A549 (cell line): ENCODE data around the gene PITX3. TPM values are rescaled to one million over a fixed set of nuclear protein-coding genes. Genes with fewer than 3 reads are reported as not detected.

Experiments used
- ATAC-seq, 2 experiments: fragments of 200-7000 bp in 1 of 2; fragments of >200 bp in 1 of 2; cut with Nextera tagmentation in 1 of 2; cut with Tn5 transposase in 1 of 2; 3 replicates each; pipeline versions ENCODE4 v1.8.0 to v1.9.1; 2018 to 2020; ENCODE audit warnings: mild to moderate bottlenecking in 1 of 2, moderate library complexity in 1 of 2
- CTCF ChIA-PET: fragments of 300-600 bp; sonication (Branson Sonifier 250); formaldehyde crosslinking; extraction: SDS; loops from one replicate; lab custom pipeline; 2021; ENCODE audit warnings: antibody characterized with exemption, inconsistent platforms; lab: Yijun Ruan, JAX
- POLR2A ChIA-PET: fragments of 350-600 bp; formaldehyde crosslinking; extraction: SDS; loops from one replicate; lab custom pipeline; 2021; ENCODE audit warnings: antibody characterized with exemption, inconsistent platforms; lab: Yijun Ruan, JAX
- DNase-seq, 2 experiments: peaks; one replicate each; pipeline versions ENCODE4 v3.0.0 to v3.0.0-alpha.2; 2011 to 2016; ENCODE audit warnings: low read depth in 1 of 2, low spot score in 1 of 2
- FAIRE-seq: peaks from 2 replicates; lab custom pipeline; 2011; peaks lifted over from hg19 to GRCh38; lab: Jason Lieb, UNC
- H3K27ac ChIP-seq, 2 experiments: fragments of >200 bp; sonication (Bioruptor Twin); formaldehyde crosslinking; 3 replicates each; pipeline ENCODE4 v1.5.1; 2016 to 2017
- H3K4me1 ChIP-seq: fragments of >200 bp; sonication (Bioruptor Twin); formaldehyde crosslinking; 3 replicates; pipeline ENCODE4 v1.6.1; 2016
- H3K4me2 ChIP-seq: fragments of >200 bp; sonication (Bioruptor Twin); formaldehyde crosslinking; 3 replicates; pipeline ENCODE4 v1.6.1; 2016
- H3K4me3 ChIP-seq: fragments of >200 bp; sonication (Bioruptor Twin); formaldehyde crosslinking; 3 replicates; pipeline ENCODE4 v1.5.1; 2016
- H3K9me3 ChIP-seq: fragments of >200 bp; sonication (Bioruptor Twin); formaldehyde crosslinking; 3 replicates; pipeline ENCODE4 v1.6.1; 2016
- BHLHE40 ChIP-seq: IDR thresholded peaks from 2 replicates; pipeline ENCODE4 v1.6.1; 2012; ENCODE audit warnings: low read depth, low read length, inconsistent platforms
- CBX8 ChIP-seq: fragments of 200-600 bp; sonication (generic); IDR thresholded peaks from 2 replicates; pipeline ENCODE4 v1.6.1; 2016
- CHD2 ChIP-seq: fragments of 150-350 bp; IDR thresholded peaks from 2 replicates; pipeline ENCODE4 v1.6.1; 2014; ENCODE audit warnings: low read length; ENCODE audit not compliant: partially characterized antibody
- CHD4 ChIP-seq: fragments of 200-600 bp; sonication (generic); IDR thresholded peaks from 2 replicates; pipeline ENCODE4 v1.6.1; 2016; ENCODE audit warnings: antibody characterized with exemption, mild to moderate bottlenecking, borderline replicate concordance
- E2F6 ChIP-seq: IDR thresholded peaks from 2 replicates; pipeline ENCODE4 v1.6.1; 2012; ENCODE audit warnings: low read depth, borderline replicate concordance
- EHF ChIP-seq: fragments of 250-450 bp; sonication (Bioruptor Pico); IDR thresholded peaks from 2 replicates; pipeline ENCODE4 v1.5.0; 2020; ENCODE audit warnings: mild to moderate bottlenecking
- EHMT2 ChIP-seq: fragments of 200-600 bp; sonication (generic); IDR thresholded peaks from 2 replicates; pipeline ENCODE4 v1.6.1; 2016; ENCODE audit warnings: antibody characterized with exemption, low read depth, mild to moderate bottlenecking, moderate library complexity
- EP300 ChIP-seq, 2 experiments: fragments of >200 bp; sonication (Bioruptor Twin); formaldehyde crosslinking; IDR thresholded peaks; 2 replicates in 1 of 2; 3 replicates in 1 of 2; pipeline ENCODE4 v1.6.1; 2016 to 2017
- ESRRA ChIP-seq: fragments of 150-350 bp; IDR thresholded peaks from 2 replicates; pipeline ENCODE4 v1.6.1; 2014; ENCODE audit warnings: mild to moderate bottlenecking, low read length, borderline replicate concordance
- HES2 ChIP-seq: fragments of >200 bp; sonication (Bioruptor Twin); formaldehyde crosslinking; IDR thresholded peaks from 2 replicates; pipeline ENCODE4 v1.6.1; 2016
- HOXB13 ChIP-seq: fragments of 250-450 bp; sonication (Bioruptor Pico); IDR thresholded peaks from 2 replicates; pipeline ENCODE4 v1.5.0; 2020; ENCODE audit warnings: low read depth, mild to moderate bottlenecking, moderate library complexity
- JUN ChIP-seq, 2 experiments: fragments of >200 bp; sonication (Bioruptor Twin); formaldehyde crosslinking; IDR thresholded peaks; 2 replicates in 1 of 2; 3 replicates in 1 of 2; pipeline ENCODE4 v1.6.1; 2016 to 2017
- JUNB ChIP-seq: fragments of >200 bp; sonication (Bioruptor Twin); formaldehyde crosslinking; IDR thresholded peaks from 2 replicates; pipeline ENCODE4 v1.6.1; 2016
- KDM1A ChIP-seq: fragments of 200-600 bp; sonication (generic); IDR thresholded peaks from 2 replicates; pipeline ENCODE4 v1.6.1; 2016; ENCODE audit warnings: low read depth, mild to moderate bottlenecking
- KDM5A ChIP-seq: fragments of 200-600 bp; sonication (generic); IDR thresholded peaks from 2 replicates; pipeline ENCODE4 v1.6.1; 2016; ENCODE audit warnings: antibody characterized with exemption, mild to moderate bottlenecking
- MAFK ChIP-seq: fragments of 450-650 bp; IDR thresholded peaks from 2 replicates; pipeline ENCODE4 v1.6.1; 2014; ENCODE audit not compliant: partially characterized antibody
- MAX ChIP-seq: IDR thresholded peaks from 2 replicates; pipeline ENCODE4 v1.6.1; 2012
- MAZ ChIP-seq: fragments of 150-350 bp; IDR thresholded peaks from 2 replicates; pipeline ENCODE4 v1.6.1; 2014; ENCODE audit warnings: antibody characterized with exemption, low read depth, low read length, borderline replicate concordance
- NR3C1 ChIP-seq: fragments of >200 bp; sonication (Bioruptor Twin); formaldehyde crosslinking; IDR thresholded peaks from 3 replicates; pipeline ENCODE4 v1.6.1; 2017
- PHF8 ChIP-seq: fragments of 200-600 bp; sonication (generic); IDR thresholded peaks from 2 replicates; pipeline ENCODE4 v1.6.1; 2016; ENCODE audit warnings: low read depth, mild to moderate bottlenecking, antibody characterized with exemption, moderate library complexity, borderline replicate concordance
- RAD21 ChIP-seq, 2 experiments: fragments of >200 bp in 1 of 2; sonication (Bioruptor Twin) in 1 of 2; formaldehyde crosslinking in 1 of 2; IDR thresholded peaks in 1 of 2; conservative IDR thresholded peaks in 1 of 2; 2 replicates in 1 of 2; 3 replicates in 1 of 2; pipeline ENCODE4 v1.6.1; 2012 to 2018; ENCODE audit warnings: inconsistent platforms in 1 of 2
- RARB ChIP-seq: fragments of 250-450 bp; sonication (Bioruptor Pico); IDR thresholded peaks from 2 replicates; pipeline ENCODE4 v1.8.0; 2021; ENCODE audit warnings: mild to moderate bottlenecking, moderate library complexity
- RFX5 ChIP-seq: fragments of 450-650 bp; IDR thresholded peaks from 2 replicates; pipeline ENCODE4 v1.7.1; 2014; ENCODE audit warnings: antibody characterized with exemption, mild to moderate bottlenecking, moderate library complexity
- SMC3 ChIP-seq: fragments of >200 bp; sonication (Bioruptor Twin); formaldehyde crosslinking; IDR thresholded peaks from 3 replicates; pipeline ENCODE4 v1.6.1; 2018; ENCODE audit warnings: inconsistent platforms
- TFCP2L1 ChIP-seq: fragments of 250-450 bp; sonication (Bioruptor Pico); IDR thresholded peaks from 2 replicates; pipeline ENCODE4 v1.5.0; 2021; ENCODE audit warnings: mild to moderate bottlenecking
- TP53 ChIP-seq: fragments of 250-450 bp; sonication (Bioruptor Pico); IDR thresholded peaks from 2 replicates; pipeline ENCODE4 v1.5.0; 2021; ENCODE audit warnings: mild to moderate bottlenecking, moderate library complexity
- USF2 ChIP-seq: fragments of 450-650 bp; IDR thresholded peaks from 2 replicates; pipeline ENCODE4 v1.6.1; 2014; ENCODE audit warnings: antibody characterized with exemption
- ZC3H11A ChIP-seq: fragments of 450-650 bp; IDR thresholded peaks from 2 replicates; pipeline ENCODE4 v1.6.1; 2014; ENCODE audit warnings: antibody characterized with exemption, mild to moderate bottlenecking
- ZNF302 ChIP-seq: fragments of 250-450 bp; sonication (Bioruptor Pico); IDR thresholded peaks from 2 replicates; pipeline ENCODE4 v1.9.0; 2021; ENCODE audit warnings: inconsistent platforms, mild to moderate bottlenecking, moderate library complexity
- WGBS: methylation state at CpG from one replicate; pipeline ENCODE4 v1.1.6; 2017; ENCODE audit errors: missing lambda C conversion rate; 5-methylcytosine and 5-hydroxymethylcytosine counted together
- polyA plus RNA-seq, 4 experiments: library from polyadenylated mRNA; depleted of rRNA in 3 of 4; stranded (reverse); fragments of >200 nt; fragmentation: RNase III in 1 of 4; extraction: RNeasy Plus Mini Kit Qiagen cat#74134 plus additional on column Dnase treatment in 1 of 4; gene quantifications; 2 replicates in 3 of 4; 3 replicates in 1 of 4; pipeline ENCODE4 v1.2.3, GENCODE V29; 2011 to 2017
- TF ChIP-seq, protein P1 (sequence below): IDR thresholded peaks from 2 replicates; pipeline ENCODE4 v1.6.1; 2012
- TF ChIP-seq, protein P2 (sequence below): fragments of 250-450 bp; sonication (Bioruptor Pico); IDR thresholded peaks from 2 replicates; pipeline ENCODE4 v1.5.0; 2021; ENCODE audit warnings: mild to moderate bottlenecking, moderate library complexity, borderline replicate concordance

PITX3 gene
- polyA plus RNA-seq, 2 of the 4 experiments (the other 2 are of a cell fraction), result 0.09 TPM; not detected in 1

- H3K9me3 ChIP-seq, result no peaks in the 10 kb centered on the region
- DNase-seq (no peak), FAIRE-seq (no peak), ATAC-seq (no peak)
- TF ChIP-seq, protein P1, sequence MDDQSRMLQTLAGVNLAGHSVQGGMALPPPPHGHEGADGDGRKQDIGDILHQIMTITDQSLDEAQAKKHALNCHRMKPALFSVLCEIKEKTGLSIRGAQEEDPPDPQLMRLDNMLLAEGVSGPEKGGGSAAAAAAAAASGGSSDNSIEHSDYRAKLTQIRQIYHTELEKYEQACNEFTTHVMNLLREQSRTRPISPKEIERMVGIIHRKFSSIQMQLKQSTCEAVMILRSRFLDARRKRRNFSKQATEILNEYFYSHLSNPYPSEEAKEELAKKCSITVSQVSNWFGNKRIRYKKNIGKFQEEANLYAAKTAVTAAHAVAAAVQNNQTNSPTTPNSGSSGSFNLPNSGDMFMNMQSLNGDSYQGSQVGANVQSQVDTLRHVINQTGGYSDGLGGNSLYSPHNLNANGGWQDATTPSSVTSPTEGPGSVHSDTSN, result no peak
- TF ChIP-seq E2F6 (no peak), EHF (CRISPR knock-in tag) (no peak), MAX (no peak), CHD2 (no peak), RFX5 (no peak), EHMT2 (no peak), KDM5A (no peak)
- TF ChIP-seq, protein P2, sequence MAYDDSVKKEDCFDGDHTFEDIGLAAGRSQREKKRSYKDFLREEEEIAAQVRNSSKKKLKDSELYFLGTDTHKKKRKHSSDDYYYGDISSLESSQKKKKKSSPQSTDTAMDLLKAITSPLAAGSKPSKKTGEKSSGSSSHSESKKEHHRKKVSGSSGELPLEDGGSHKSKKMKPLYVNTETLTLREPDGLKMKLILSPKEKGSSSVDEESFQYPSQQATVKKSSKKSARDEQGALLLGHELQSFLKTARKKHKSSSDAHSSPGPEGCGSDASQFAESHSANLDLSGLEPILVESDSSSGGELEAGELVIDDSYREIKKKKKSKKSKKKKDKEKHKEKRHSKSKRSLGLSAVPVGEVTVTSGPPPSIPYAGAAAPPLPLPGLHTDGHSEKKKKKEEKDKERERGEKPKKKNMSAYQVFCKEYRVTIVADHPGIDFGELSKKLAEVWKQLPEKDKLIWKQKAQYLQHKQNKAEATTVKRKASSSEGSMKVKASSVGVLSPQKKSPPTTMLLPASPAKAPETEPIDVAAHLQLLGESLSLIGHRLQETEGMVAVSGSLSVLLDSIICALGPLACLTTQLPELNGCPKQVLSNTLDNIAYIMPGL (CRISPR knock-in tag), result no peak
- H3K4me1 ChIP-seq, result no peaks in the 10 kb centered on the region
- 89% methylated on average over 2 of the region's 2 CpGs for WGBS
- POLR2A ChIA-PET, result no interaction called here
- H3K4me3 ChIP-seq, result no peak overlapping the region
- no peak overlapping the region for H3K4me2 ChIP-seq
- H3K27ac ChIP-seq, result no peak overlapping the region
- CTCF ChIA-PET, result interaction anchor here (0.6 to 1.0 kb wide), 3 partner anchors 9 to 24 kb away, joined by 3 read pairs; no protein-coding TSS in a partner anchor
Measured at GRCh38 chr10:102289356-102289755, 48.0 kb upstream of the PITX3 start.

DNA sequence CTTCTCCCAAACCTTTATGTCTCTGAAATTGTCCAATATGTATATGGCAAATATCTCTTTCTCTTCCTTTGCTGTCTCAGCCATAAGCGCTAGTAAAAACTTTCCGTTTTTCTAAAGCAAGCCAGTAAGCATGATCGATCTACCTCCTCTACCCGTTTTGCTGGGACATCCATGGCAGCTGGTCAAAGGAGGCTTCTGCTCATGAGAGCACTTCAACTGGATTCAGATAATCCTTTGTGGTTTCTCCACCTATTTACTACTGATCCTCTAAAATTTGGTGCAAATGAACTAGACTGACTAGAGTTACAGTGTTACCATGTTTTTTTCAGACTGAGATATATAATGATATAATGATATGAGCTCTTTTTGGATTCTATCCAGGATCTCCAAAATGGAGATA, 46.7 kb upstream of the PITX3 start:
- TF ChIP-seq USF2 (no peak), ZNF302 (no peak), ESRRA (no peak), EP300 (IDR thresholded peaks at IDR 0.05) (no peak), ZC3H11A (no peak), CBX8 (no peak), CHD4 (no peak), EHMT2 (no peak), MAFK (no peak), MAX (no peak), SMC3 (no peak), NR3C1 (no peak), TP53 (no peak)
- Histone ChIP-seq H3K4me1 (no peaks in the 10 kb centered on the region), H3K4me2 (no peak overlapping the region), H3K4me3 (no peak overlapping the region), H3K27ac (no peak overlapping the region), H3K9me3 (no peaks in the 10 kb centered on the region)
- FAIRE-seq, result no peak
- no peak for DNase-seq
- no peak for ATAC-seq
- CTCF ChIA-PET, result interaction anchor here (1.0 to 2.8 kb wide), 3 partner anchors 9 to 58 kb away, joined by 3 to 8 read pairs (median 3); no protein-coding TSS in a partner anchor
- POLR2A ChIA-PET, result no interaction called here
- WGBS, result 98% methylated on average over 4 of the region's 4 CpGs

DNA sequence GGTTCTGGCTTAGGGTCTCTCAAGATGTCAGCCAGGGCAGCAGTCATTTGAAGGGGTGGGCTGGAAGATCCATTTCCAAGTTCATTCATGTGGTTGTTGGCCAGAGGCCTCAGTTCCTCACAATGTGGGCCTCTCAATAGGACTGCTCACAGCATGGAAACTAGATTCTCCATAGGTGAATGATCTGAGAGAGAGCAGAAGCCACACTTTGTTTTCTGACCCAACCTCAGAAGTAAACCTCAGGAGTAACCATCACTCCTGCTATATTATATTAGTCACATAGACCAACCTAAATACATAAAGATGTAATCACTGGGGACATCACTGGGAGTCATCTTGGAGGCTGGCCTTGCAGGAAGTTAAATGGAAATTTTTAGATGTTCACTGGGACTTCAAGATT, 46.2 kb upstream of the PITX3 start:
- FAIRE-seq (no peak), ATAC-seq (no peak), DNase-seq (no peak)
- Histone ChIP-seq H3K9me3 (no peaks in the 10 kb centered on the region), H3K4me1 (no peaks in the 10 kb centered on the region), H3K4me2 (no peak overlapping the region), H3K4me3 (no peak overlapping the region), H3K27ac (no peak overlapping the region)
- ChIA-PET CTCF (interaction anchor here (1.0 to 2.8 kb wide), 2 partner anchors 9 to 57 kb away, joined by 3 to 8 read pairs; no protein-coding TSS in a partner anchor), POLR2A (no interaction called here)
- TF ChIP-seq RARB, result no peak
- no peak for TF ChIP-seq RAD21 (conservative IDR thresholded peaks at IDR 0.05 in 1 of 2, IDR thresholded peaks at IDR 0.05 in 1 of 2)
- TF ChIP-seq JUN (IDR thresholded peaks at IDR 0.05), result no peak
- no peak for TF ChIP-seq KDM1A
- TF ChIP-seq NR3C1, result no peak
- TF ChIP-seq MAZ, result no peak
- TF ChIP-seq HOXB13, result no peak
- TF ChIP-seq JUNB, result no peak
- no peak for TF ChIP-seq ZNF302
- TF ChIP-seq PHF8, result no peak
- TF ChIP-seq TFCP2L1 (CRISPR knock-in tag), result no peak
- TF ChIP-seq BHLHE40, result no peak
- no peak for TF ChIP-seq EHMT2
- no peak for TF ChIP-seq HES2
